CD4-positive, CD25-positive, alpha-beta regulatory T cell (primary cell): ENCODE measurements around the gene SRL. TPM values are rescaled to one million over a fixed set of nuclear protein-coding genes. Genes with fewer than 3 reads are reported as not detected.

ENCODE experiments used
- ATAC-seq, 2 donors: fragments of 150-1000 bp; cut with Tn5 transposase; one replicate each; pipeline ENCODE4 v1.10.0; 2021; ENCODE audit warnings: low read depth in 2 of 2, moderate number of reproducible peaks in 2 of 2, moderate library complexity in 1 of 2
- DNase-seq, 3 donors: peaks; one replicate each; pipeline versions ENCODE4 v3.0.0 to v3.0.0-alpha.2; 2012 to 2022; ENCODE audit warnings: mixed read lengths in 1 of 3
- H3K27ac ChIP-seq: one replicate; pipeline ENCODE4 v1.7.0; 2013; ENCODE audit warnings: mild to moderate bottlenecking, low read length; ENCODE audit not compliant: insufficient read depth, poor library complexity, severe bottlenecking
- H3K27me3 ChIP-seq: one replicate; pipeline ENCODE4 v1.7.0; 2013; ENCODE audit warnings: low read length; ENCODE audit not compliant: control insufficient read depth, insufficient read depth
- H3K36me3 ChIP-seq: one replicate; pipeline ENCODE4 v1.7.0; 2013; ENCODE audit warnings: mild to moderate bottlenecking, low read length, moderate library complexity; ENCODE audit not compliant: control insufficient read depth, insufficient read depth
- H3K4me1 ChIP-seq: 2 replicates; pipeline ENCODE4 v1.7.0; 2013; ENCODE audit warnings: mild to moderate bottlenecking, low read length; ENCODE audit not compliant: insufficient read depth, control insufficient read depth, poor library complexity, severe bottlenecking
- H3K4me3 ChIP-seq: one replicate; pipeline ENCODE4 v1.7.0; 2013; ENCODE audit warnings: low read depth, mild to moderate bottlenecking, low read length, moderate library complexity
- H3K9me3 ChIP-seq, 2 experiments: 1 replicate in 1 of 2; 2 replicates in 1 of 2; pipeline ENCODE4 v1.7.0; 2013; ENCODE audit warnings: low read length in 2 of 2, mild to moderate bottlenecking in 1 of 2, moderate library complexity in 1 of 2; ENCODE audit not compliant: control insufficient read depth in 2 of 2
- H3K27ac Mint-ChIP-seq, 3 donors: one replicate each; pipeline ENCODE4 v1.8.0; 2020 to 2022; ENCODE audit warnings: mild to moderate bottlenecking in 3 of 3, mixed read lengths in 3 of 3, moderate library complexity in 2 of 3
- H3K27me3 Mint-ChIP-seq: one replicate; pipeline ENCODE4 v1.8.0; 2022; ENCODE audit warnings: mild to moderate bottlenecking, mixed read lengths
- H3K36me3 Mint-ChIP-seq: one replicate; pipeline ENCODE4 v1.8.0; 2020; ENCODE audit warnings: mixed read lengths
- H3K4me1 Mint-ChIP-seq, 4 donors: one replicate each; pipeline ENCODE4 v1.8.0; 2020 to 2022; ENCODE audit warnings: mixed read lengths in 4 of 4, mild to moderate bottlenecking in 1 of 4
- H3K4me3 Mint-ChIP-seq, 4 donors: one replicate each; pipeline ENCODE4 v1.8.0; 2020 to 2022; ENCODE audit warnings: mild to moderate bottlenecking in 4 of 4, mixed read lengths in 4 of 4, moderate library complexity in 3 of 4
- H3K9me3 Mint-ChIP-seq, 7 donors: one replicate each; pipeline ENCODE4 v1.8.0; 2020 to 2022; ENCODE audit warnings: mixed read lengths in 7 of 7, mild to moderate bottlenecking in 3 of 7, moderate library complexity in 2 of 7
- polyA plus RNA-seq, 4 donors: library from polyadenylated mRNA; unstranded; fragments of 300-500 nt; fragmentation: Illumina TruSeq; gene quantifications; one replicate each; pipeline ENCODE4 v1.2.3, GENCODE V29; 2021
- total RNA-seq: library from RNA; stranded (reverse); gene quantifications from one replicate; pipeline ENCODE4 v1.2.3, GENCODE V29; 2022

The SRL gene
- total and polyA plus RNA-seq, 5 donors from 2014 or later, result not detected

DNA sequence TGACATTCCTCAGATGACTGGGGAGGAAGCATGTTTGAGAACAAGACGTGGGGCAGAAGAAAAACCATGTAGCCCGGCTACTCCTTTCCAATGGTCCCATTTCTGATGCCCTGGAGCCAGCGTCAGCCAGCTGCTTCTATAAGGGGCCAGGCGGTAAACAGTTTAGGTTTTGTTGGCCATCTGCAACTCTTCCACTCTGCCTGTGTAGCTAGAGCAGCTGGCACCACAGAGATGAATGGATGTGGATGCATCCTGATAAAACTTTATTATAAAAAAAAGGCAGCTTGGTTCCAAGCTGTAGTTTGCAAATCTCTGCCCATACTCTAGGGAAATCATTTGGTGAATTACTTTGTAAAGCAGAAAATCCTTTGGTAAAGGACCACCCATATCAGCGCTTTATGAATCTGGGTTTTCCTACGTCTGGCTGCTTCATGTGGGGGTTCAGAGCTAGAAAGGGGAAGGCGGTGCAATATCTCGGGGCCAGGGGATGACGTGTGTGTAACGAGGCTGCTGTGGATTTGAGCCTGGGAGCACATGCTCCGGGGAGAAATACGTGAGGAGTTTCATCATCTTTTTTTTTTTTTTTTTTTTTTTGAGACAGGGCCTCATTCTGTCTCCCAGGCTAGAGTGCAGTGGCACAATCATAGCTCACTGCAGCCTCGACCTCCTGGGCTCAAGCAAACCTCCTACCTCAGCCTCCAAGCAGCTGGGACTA lies 3.4 kb upstream of the SRL start:
- Mint-ChIP-seq H3K4me1 (peaks cover 0 to 7% (median 5%) of the 10 kb centered on the region in 4 donors), H3K36me3 (no peaks in the 10 kb centered on the region), H3K27me3 (no peaks in the 10 kb centered on the region), H3K9me3 (no peaks in the 10 kb centered on the region), H3K27ac (peak overlapping the region in 1 of 3 donors; percentile 33), H3K4me3 (no peak overlapping the region)
- Histone ChIP-seq H3K27me3 (no peaks in the 10 kb centered on the region), H3K9me3 (no peaks in the 10 kb centered on the region), H3K4me1 (no peaks in the 10 kb centered on the region), H3K27ac (no peak overlapping the region), H3K36me3 (no peaks in the 10 kb centered on the region), H3K4me3 (no peak overlapping the region)
- ATAC-seq (no peak), DNase-seq (no peak)

DNA sequence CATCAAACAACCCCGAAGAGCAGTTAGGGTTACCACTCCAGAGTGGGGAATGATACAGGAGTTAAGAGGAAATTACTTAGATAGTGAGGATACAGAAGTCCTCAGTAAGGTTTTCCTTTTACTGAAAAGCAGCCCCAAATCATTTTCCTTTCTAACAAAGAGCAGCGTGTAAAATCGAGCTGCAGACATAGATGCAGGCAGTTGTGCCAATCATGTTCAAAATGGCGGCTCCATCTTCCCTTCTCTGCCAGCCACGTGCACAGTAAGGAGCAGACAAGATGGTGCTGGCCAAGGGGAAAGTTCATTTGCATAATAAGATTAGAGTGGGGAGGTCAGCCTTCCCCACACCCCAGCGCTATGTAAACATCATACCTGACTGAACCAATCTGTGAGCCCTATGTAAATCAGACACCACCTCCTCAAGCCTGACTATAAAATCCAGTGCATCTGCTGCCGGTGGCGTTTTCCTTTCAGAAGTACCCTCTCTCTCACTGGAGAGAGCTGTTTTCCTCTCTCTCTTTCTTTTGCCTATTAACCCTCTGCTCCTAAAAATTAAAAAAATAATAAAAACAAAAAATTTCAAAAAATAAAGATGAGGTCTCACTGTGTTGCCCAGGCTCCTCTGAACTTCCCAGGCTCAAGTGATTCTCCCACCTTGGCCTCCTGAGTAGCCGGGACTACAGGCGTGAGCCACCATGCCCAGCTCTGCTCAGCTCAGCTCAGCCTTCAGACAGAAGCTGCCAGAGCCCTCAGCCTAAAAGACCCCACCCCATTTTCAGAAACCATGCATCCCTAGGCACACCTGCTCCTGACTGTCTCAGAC lies 2.6 kb upstream of the SRL start:
- DNase-seq (no peak), ATAC-seq (no peak)
- no peak overlapping the region for H3K27ac Mint-ChIP-seq
- H3K27me3 Mint-ChIP-seq, result no peaks in the 10 kb centered on the region
- no peak overlapping the region for H3K4me3 Mint-ChIP-seq
- H3K27me3 ChIP-seq, result no peaks in the 10 kb centered on the region
- H3K36me3 ChIP-seq, result no peaks in the 10 kb centered on the region
- H3K4me3 ChIP-seq, result no peak overlapping the region
- H3K36me3 Mint-ChIP-seq, result no peaks in the 10 kb centered on the region
- H3K4me1 Mint-ChIP-seq, result peaks cover 0 to 4% (median under 1%) of the 10 kb centered on the region in 4 donors
- H3K9me3 ChIP-seq, result no peaks in the 10 kb centered on the region
- no peaks in the 10 kb centered on the region for H3K4me1 ChIP-seq
- H3K27ac ChIP-seq, result no peak overlapping the region
- no peaks in the 10 kb centered on the region for H3K9me3 Mint-ChIP-seq

DNA sequence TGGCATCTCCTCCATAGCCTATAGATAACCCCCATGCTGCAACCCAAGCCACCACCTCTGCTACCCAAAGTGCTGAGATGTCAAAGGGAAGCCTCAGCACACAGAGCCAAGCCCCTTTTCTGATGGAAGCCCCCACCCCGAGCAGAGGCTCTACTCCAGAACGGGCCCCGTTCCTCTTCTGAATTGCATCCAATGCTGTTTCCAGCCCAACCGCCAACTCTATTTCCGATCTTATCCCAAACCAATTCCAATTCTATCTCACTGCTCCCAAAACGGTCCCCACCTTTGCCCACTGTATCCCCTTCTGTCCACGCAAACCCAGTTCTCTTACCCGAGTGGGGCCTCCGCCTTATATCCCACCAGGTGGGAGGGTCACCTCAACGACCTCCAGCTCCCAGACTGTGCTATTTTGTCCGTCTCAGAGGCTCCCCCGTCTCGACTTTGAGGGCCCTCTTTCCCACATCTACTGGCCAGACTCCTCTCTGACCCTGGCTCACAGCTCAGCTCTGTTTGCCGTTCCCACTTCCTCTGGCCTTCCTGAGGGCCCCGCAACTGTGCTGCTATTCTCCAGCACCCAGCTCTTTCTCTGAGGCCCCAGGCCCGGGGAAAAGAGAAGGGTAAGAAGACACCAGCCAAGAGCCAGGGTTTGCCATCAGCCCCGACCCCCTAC lies 487 bp downstream of the SRL start:
- Histone ChIP-seq H3K9me3 (no peaks in the 10 kb centered on the region), H3K27me3 (no peaks in the 10 kb centered on the region), H3K4me1 (no peaks in the 10 kb centered on the region), H3K27ac (no peak overlapping the region), H3K36me3 (no peaks in the 10 kb centered on the region), H3K4me3 (no peak overlapping the region)
- H3K9me3 Mint-ChIP-seq, result peaks cover 0 to 3% (median 0%) of the 10 kb centered on the region in 7 donors
- DNase-seq (no peak), ATAC-seq (no peak)
- peak overlapping the region in 1 of 4 donors; percentile 52 for H3K4me3 Mint-ChIP-seq
- H3K27ac Mint-ChIP-seq, result peak overlapping the region in 1 of 3 donors; percentile 25
- no peaks in the 10 kb centered on the region for H3K36me3 Mint-ChIP-seq
- H3K27me3 Mint-ChIP-seq, result peaks cover 7% of the 10 kb centered on the region
- H3K4me1 Mint-ChIP-seq, result peaks cover 0 to 4% (median 0%) of the 10 kb centered on the region in 4 donors

DNA sequence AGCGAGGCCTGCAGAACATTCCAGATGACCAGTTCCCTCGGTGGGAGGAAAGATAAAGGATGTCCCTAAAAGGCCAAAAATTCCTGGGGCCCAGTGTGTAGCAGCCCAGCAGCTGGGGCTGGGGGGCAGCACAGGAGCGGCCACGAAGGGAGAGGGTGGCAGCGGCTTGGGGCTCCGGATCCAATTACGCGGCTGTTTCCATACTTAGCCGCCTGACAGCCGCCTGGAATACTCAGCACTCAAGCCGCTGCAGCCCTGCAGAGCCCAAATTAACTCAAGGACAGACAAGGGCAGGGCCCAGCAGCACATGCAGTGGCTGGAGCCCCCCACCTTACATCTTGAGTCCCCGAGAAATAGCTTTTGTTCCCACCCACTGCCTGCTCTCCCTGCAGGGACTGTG lies 1.3 kb downstream of the SRL start:
- H3K9me3 Mint-ChIP-seq, result peaks cover 0 to 6% (median 0%) of the 10 kb centered on the region in 7 donors
- H3K27ac ChIP-seq, result no peak overlapping the region
- no peak overlapping the region for H3K4me3 Mint-ChIP-seq
- ATAC-seq (no peak), DNase-seq (no peak)
- H3K9me3 ChIP-seq, result no peaks in the 10 kb centered on the region
- H3K36me3 ChIP-seq, result no peaks in the 10 kb centered on the region
- H3K4me1 ChIP-seq, result no peaks in the 10 kb centered on the region
- no peak overlapping the region for H3K27ac Mint-ChIP-seq
- no peaks in the 10 kb centered on the region for H3K36me3 Mint-ChIP-seq
- peaks cover 11% of the 10 kb centered on the region for H3K27me3 Mint-ChIP-seq
- no peak overlapping the region for H3K4me3 ChIP-seq
- H3K4me1 Mint-ChIP-seq, result no peaks in the 10 kb centered on the region
- no peaks in the 10 kb centered on the region for H3K27me3 ChIP-seq

DNA sequence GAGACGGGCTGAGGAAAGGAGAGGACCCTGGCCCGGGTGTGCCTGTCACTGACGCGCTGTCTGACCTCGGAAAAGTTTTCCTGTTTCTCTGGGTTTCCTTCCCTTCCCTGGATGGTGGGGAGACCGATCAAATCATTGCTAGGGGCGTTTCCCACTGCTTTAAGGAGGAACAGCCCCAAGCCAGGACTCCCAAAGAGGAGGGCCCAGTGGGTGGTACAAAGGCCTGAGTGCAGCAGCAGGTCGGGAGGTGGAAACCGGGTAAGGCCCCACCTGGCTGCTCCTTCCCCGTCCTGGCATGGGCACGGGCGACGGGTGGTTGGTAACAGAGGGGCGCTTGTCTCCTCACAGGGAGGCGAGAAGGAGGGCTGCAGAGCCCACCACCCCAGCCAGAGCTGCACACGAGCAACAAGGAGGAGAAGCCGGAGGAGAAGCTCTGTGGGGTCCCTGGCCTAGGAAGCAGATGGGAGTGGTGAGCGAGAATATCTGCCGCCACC lies 2.2 kb downstream of the SRL start:
- Histone ChIP-seq H3K36me3 (no peaks in the 10 kb centered on the region), H3K4me1 (no peaks in the 10 kb centered on the region), H3K9me3 (no peaks in the 10 kb centered on the region), H3K27me3 (no peaks in the 10 kb centered on the region), H3K4me3 (no peak overlapping the region), H3K27ac (no peak overlapping the region)
- H3K27me3 Mint-ChIP-seq, result peaks cover 11% of the 10 kb centered on the region
- no peak overlapping the region for H3K27ac Mint-ChIP-seq
- DNase-seq (no peak), ATAC-seq (no peak)
- H3K4me1 Mint-ChIP-seq, result no peaks in the 10 kb centered on the region
- H3K9me3 Mint-ChIP-seq, result peaks cover 0 to 6% (median 0%) of the 10 kb centered on the region in 7 donors
- no peak overlapping the region for H3K4me3 Mint-ChIP-seq
- no peaks in the 10 kb centered on the region for H3K36me3 Mint-ChIP-seq

DNA sequence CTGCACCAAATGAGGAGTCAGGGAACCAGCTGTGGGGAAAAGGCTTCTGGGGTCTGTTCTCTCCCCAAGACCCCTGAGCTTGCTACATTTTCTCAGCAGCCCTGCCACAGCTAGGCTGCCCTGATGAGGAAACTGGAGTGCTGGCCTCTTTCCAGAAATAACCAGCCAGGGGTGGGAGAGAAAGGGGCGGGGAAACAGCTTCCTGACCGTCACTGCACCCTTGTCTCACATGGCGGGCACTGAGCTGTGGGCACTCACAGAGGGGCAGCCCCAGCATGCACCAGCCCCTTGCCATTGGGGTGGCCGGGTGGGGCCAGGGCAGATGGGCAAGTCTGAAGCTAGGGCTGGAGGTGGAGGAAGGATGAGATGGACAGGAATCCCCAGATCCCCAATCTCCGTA lies 2.9 kb downstream of the SRL start:
- H3K27ac Mint-ChIP-seq, result no peak overlapping the region
- no peak overlapping the region for H3K4me3 Mint-ChIP-seq
- DNase-seq (no peak), ATAC-seq (no peak)
- H3K27ac ChIP-seq, result no peak overlapping the region
- no peaks in the 10 kb centered on the region for H3K36me3 Mint-ChIP-seq
- H3K4me1 Mint-ChIP-seq, result no peaks in the 10 kb centered on the region
- H3K27me3 ChIP-seq, result no peaks in the 10 kb centered on the region
- H3K4me3 ChIP-seq, result no peak overlapping the region
- no peaks in the 10 kb centered on the region for H3K36me3 ChIP-seq
- no peaks in the 10 kb centered on the region for H3K4me1 ChIP-seq
- no peaks in the 10 kb centered on the region for H3K9me3 ChIP-seq
- peaks cover 11% of the 10 kb centered on the region for H3K27me3 Mint-ChIP-seq
- H3K9me3 Mint-ChIP-seq, result peaks cover 0 to 6% (median 0%) of the 10 kb centered on the region in 7 donors

DNA sequence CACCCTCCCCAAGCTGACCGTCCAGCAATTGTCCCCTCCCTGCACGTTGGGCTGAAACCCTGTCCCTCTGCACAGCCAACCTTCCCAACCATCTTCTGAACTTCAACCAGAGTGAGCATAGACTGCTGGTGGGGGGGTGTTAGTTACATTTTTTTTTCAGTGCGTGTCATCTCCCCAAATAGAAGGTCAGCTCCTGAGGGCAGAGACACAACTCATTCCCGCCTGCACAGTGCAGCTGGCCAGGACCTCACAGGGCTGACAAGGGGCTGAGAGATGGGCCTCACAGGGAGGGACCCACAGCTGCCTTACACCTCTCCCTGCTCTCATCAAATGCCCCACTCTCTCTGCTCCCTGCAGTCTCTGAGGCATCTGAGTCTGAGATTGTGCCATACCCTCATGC lies 8.4 kb downstream of the SRL start:
- Mint-ChIP-seq H3K27me3 (peaks cover 16% of the 10 kb centered on the region), H3K4me3 (no peak overlapping the region), H3K9me3 (peaks cover 0 to 6% (median 0%) of the 10 kb centered on the region in 7 donors), H3K36me3 (no peaks in the 10 kb centered on the region), H3K27ac (no peak overlapping the region), H3K4me1 (no peaks in the 10 kb centered on the region)
- peaks cover 2% of the 10 kb centered on the region for H3K27me3 ChIP-seq
- no peak overlapping the region for H3K27ac ChIP-seq
- ATAC-seq (no peak), DNase-seq (no peak)
- H3K36me3 ChIP-seq, result no peaks in the 10 kb centered on the region
- no peaks in the 10 kb centered on the region for H3K9me3 ChIP-seq
- no peaks in the 10 kb centered on the region for H3K4me1 ChIP-seq
- no peak overlapping the region for H3K4me3 ChIP-seq
